H1 (cell line): Measurements from ENCODE around the gene SERPINA1. TPM values are rescaled to one million over a fixed set of nuclear protein-coding genes. Genes with fewer than 3 reads are reported as not detected.

Experiments used
- CTCF ChIA-PET: fragments of 300-600 bp; sonication (Branson Sonifier 250); formaldehyde crosslinking; loops from one replicate; lab custom pipeline; 2021; ENCODE audit not compliant: partially characterized antibody; lab: Charles Lee
- POLR2A ChIA-PET: fragments of 300-600 bp; sonication (Branson Sonifier 250); formaldehyde crosslinking; loops from one replicate; lab custom pipeline; 2021; ENCODE audit warnings: inconsistent platforms; ENCODE audit not compliant: partially characterized antibody; lab: Charles Lee
- DNase-seq, 2 experiments: peaks; one replicate each; pipeline versions ENCODE4 v3.0.0 to v3.0.0-alpha.2; 2010 to 2022; ENCODE audit warnings: low spot score in 2 of 2, low read depth in 1 of 2, mixed read lengths in 1 of 2
- FAIRE-seq: peaks from 2 replicates; lab custom pipeline; 2011; peaks lifted over from hg19 to GRCh38; lab: Jason Lieb, UNC
- H2AFZ ChIP-seq: 2 replicates; pipeline ENCODE4 v1.8.1; 2012; ENCODE audit warnings: low read length, inconsistent platforms
- H2AK5ac ChIP-seq: 2 replicates; pipeline ENCODE4 v1.6.1; 2013; ENCODE audit warnings: low read depth, low read length
- H2BK120ac ChIP-seq: replicated peaks from 2 replicates; pipeline ENCODE3; 2013; ENCODE audit warnings: low read depth, low read length, inconsistent platforms
- H2BK12ac ChIP-seq: 2 replicates; pipeline ENCODE4 v1.6.1; 2013; ENCODE audit warnings: low read depth, low read length
- H2BK15ac ChIP-seq: 2 replicates; pipeline ENCODE4 v1.6.1; 2013; ENCODE audit warnings: low read length
- H2BK20ac ChIP-seq: 2 replicates; pipeline ENCODE4 v1.6.1; 2013; ENCODE audit warnings: low read length
- H2BK5ac ChIP-seq: 2 replicates; pipeline ENCODE4 v1.6.1; 2013; ENCODE audit warnings: low read depth, low read length
- H3K14ac ChIP-seq: 2 replicates; pipeline ENCODE4 v1.6.1; 2013; ENCODE audit warnings: inconsistent platforms; ENCODE audit not compliant: insufficient read length
- H3K18ac ChIP-seq: 2 replicates; pipeline ENCODE4 v1.6.1; 2013; ENCODE audit warnings: low read length; ENCODE audit errors: extremely low read depth
- H3K23ac ChIP-seq: 2 replicates; pipeline ENCODE4 v1.6.1; 2013; ENCODE audit warnings: inconsistent platforms; ENCODE audit not compliant: insufficient read length
- H3K23me2 ChIP-seq: 2 replicates; pipeline ENCODE4 v1.6.1; 2013; ENCODE audit warnings: low read depth, low read length
- H3K27ac ChIP-seq: 2 replicates; pipeline ENCODE4 v1.6.1; 2011; ENCODE audit warnings: low read depth, low read length, inconsistent platforms
- H3K27me3 ChIP-seq, 4 experiments: replicated peaks in 1 of 4; 1 replicate in 1 of 4; 2 replicates in 3 of 4; pipeline versions ENCODE4 v1.6.1 to v1.8.1; 2011 to 2013; ENCODE audit warnings: low read length in 3 of 4, mild to moderate bottlenecking in 3 of 4, inconsistent platforms in 2 of 4, mixed read lengths in 2 of 4, moderate library complexity in 1 of 4; ENCODE audit not compliant: control insufficient read depth in 3 of 4, insufficient read depth in 3 of 4; ENCODE audit errors: extremely low read depth in 1 of 4
- H3K36me3 ChIP-seq, 4 experiments: 2 replicates each; pipeline versions ENCODE4 v1.6.1 to v1.8.1; 2011 to 2013; ENCODE audit warnings: mild to moderate bottlenecking in 4 of 4, low read length in 3 of 4, moderate library complexity in 2 of 4, control low read depth in 1 of 4, inconsistent platforms in 1 of 4; ENCODE audit not compliant: insufficient read depth in 4 of 4, control insufficient read depth in 2 of 4
- H3K4ac ChIP-seq: replicated peaks from 2 replicates; pipeline ENCODE3; 2013; ENCODE audit warnings: low read length, low read depth, mixed read lengths, inconsistent platforms; ENCODE audit not compliant: insufficient read length
- H3K4me1 ChIP-seq, 4 experiments: replicated peaks in 1 of 4; 1 replicate in 1 of 4; 2 replicates in 3 of 4; pipeline versions ENCODE4 v1.6.1 to v1.8.1; 2011 to 2013; ENCODE audit warnings: low read length in 3 of 4, inconsistent platforms in 2 of 4, mixed read lengths in 1 of 4; ENCODE audit not compliant: insufficient read depth in 4 of 4, control insufficient read depth in 3 of 4
- H3K4me2 ChIP-seq, 2 experiments: 2 replicates each; pipeline versions ENCODE4 v1.6.1 to v1.8.1; 2011 to 2013; ENCODE audit warnings: low read depth in 2 of 2, low read length in 2 of 2, control low read depth in 1 of 2, inconsistent platforms in 1 of 2, mild to moderate bottlenecking in 1 of 2; ENCODE audit not compliant: insufficient read depth in 1 of 2
- H3K4me3 ChIP-seq, 4 experiments: fragments of 200-600, 300-600 bp in 1 of 4; sonication (generic), shearing (Covaris generic), sonication (Bioruptor Twin) in 1 of 4; 2 replicates each; pipeline versions ENCODE4 v1.5.1 to v1.8.1; 2011 to 2016; ENCODE audit warnings: low read length in 4 of 4, low read depth in 3 of 4, control low read depth in 2 of 4, inconsistent platforms in 2 of 4, mild to moderate bottlenecking in 2 of 4, mixed read lengths in 1 of 4, moderate library complexity in 1 of 4; ENCODE audit not compliant: insufficient read depth in 2 of 4; ENCODE audit errors: extremely low read depth in 1 of 4
- H3K56ac ChIP-seq: replicated peaks from 2 replicates; pipeline ENCODE3; 2013; ENCODE audit warnings: low read depth, mild to moderate bottlenecking, mixed read lengths, low read length, inconsistent platforms; ENCODE audit not compliant: insufficient read length
- H3K79me1 ChIP-seq: 2 replicates; pipeline ENCODE4 v1.6.1; 2013; ENCODE audit warnings: low read depth, low read length, control low read depth
- H3K79me2 ChIP-seq, 2 experiments: 2 replicates each; pipeline versions ENCODE4 v1.6.1 to v1.8.1; 2012 to 2013; ENCODE audit warnings: low read length in 2 of 2, mild to moderate bottlenecking in 2 of 2, inconsistent platforms in 1 of 2; ENCODE audit not compliant: insufficient read depth in 2 of 2, control insufficient read depth in 1 of 2
- H3K9ac ChIP-seq, 4 experiments: replicated peaks in 1 of 4; 1 replicate in 1 of 4; 2 replicates in 3 of 4; pipeline versions ENCODE4 v1.6.1 to v1.8.1; 2011 to 2013; ENCODE audit warnings: low read depth in 3 of 4, low read length in 3 of 4, control low read depth in 2 of 4, mild to moderate bottlenecking in 2 of 4, moderate library complexity in 2 of 4, inconsistent platforms in 1 of 4; ENCODE audit errors: extremely low read depth in 1 of 4
- H3K9me3 ChIP-seq, 2 experiments: 2 replicates each; pipeline versions ENCODE4 v1.6.1 to v1.8.1; 2012 to 2013; ENCODE audit warnings: mild to moderate bottlenecking in 2 of 2, moderate library complexity in 2 of 2, control low read depth in 1 of 2, inconsistent platforms in 1 of 2, low read depth in 1 of 2, low read length in 1 of 2, mixed read lengths in 1 of 2; ENCODE audit not compliant: insufficient read depth in 2 of 2
- H4K20me1 ChIP-seq, 2 experiments: replicated peaks in 1 of 2; 2 replicates each; pipeline versions ENCODE3 to v1.8.1; 2011 to 2013; ENCODE audit warnings: inconsistent platforms in 2 of 2, low read length in 2 of 2, mild to moderate bottlenecking in 1 of 2; ENCODE audit not compliant: insufficient read depth in 2 of 2, control insufficient read depth in 1 of 2
- H4K5ac ChIP-seq: 2 replicates; pipeline ENCODE4 v1.6.1; 2013; ENCODE audit warnings: low read length, low read depth, mixed read lengths, inconsistent platforms; ENCODE audit not compliant: insufficient read length
- H4K8ac ChIP-seq: 2 replicates; pipeline ENCODE4 v1.8.0; 2013; ENCODE audit warnings: mild to moderate bottlenecking, moderate library complexity, low read length, inconsistent platforms; ENCODE audit not compliant: insufficient read depth; ENCODE audit errors: extremely low read depth
- H4K91ac ChIP-seq: replicated peaks from 2 replicates; pipeline ENCODE3; 2013; ENCODE audit warnings: low read length, mixed read lengths, inconsistent platforms; ENCODE audit not compliant: insufficient read length
- CTBP2 ChIP-seq: IDR thresholded peaks from 2 replicates; pipeline ENCODE4 v1.7.0; 2011; ENCODE audit warnings: borderline replicate concordance, mild to moderate bottlenecking, moderate library complexity, mixed read lengths, low read length; ENCODE audit not compliant: insufficient read depth, insufficient read length
- EP300 ChIP-seq, 2 experiments: IDR thresholded peaks; 1 replicate in 1 of 2; 2 replicates in 1 of 2; pipeline ENCODE4 v1.6.1; 2011 to 2012; ENCODE audit warnings: low read depth in 2 of 2, low read length in 2 of 2, mild to moderate bottlenecking in 2 of 2, borderline replicate concordance in 1 of 2, inconsistent platforms in 1 of 2, moderate library complexity in 1 of 2
- HDAC2 ChIP-seq, 2 experiments: fragments of 300-600 bp in 1 of 2; sonication (generic) in 1 of 2; IDR thresholded peaks; 2 replicates each; pipeline ENCODE4 v1.6.1; 2011 to 2012; ENCODE audit warnings: low read depth in 2 of 2, low read length in 2 of 2, mild to moderate bottlenecking in 2 of 2, moderate library complexity in 2 of 2, borderline replicate concordance in 1 of 2, inconsistent platforms in 1 of 2
- KDM1A ChIP-seq: fragments of 200-600, 300-600 bp; sonication (generic); IDR thresholded peaks from 2 replicates; pipeline ENCODE4 v1.7.1; 2016; ENCODE audit warnings: mild to moderate bottlenecking, low read length, borderline replicate concordance
- NANOG ChIP-seq: IDR thresholded peaks from 2 replicates; pipeline ENCODE4 v1.6.1; 2011; ENCODE audit warnings: low read length, low read depth, mild to moderate bottlenecking, inconsistent platforms; ENCODE audit not compliant: insufficient read depth, poor library complexity, severe bottlenecking
- RFX5 ChIP-seq: IDR thresholded peaks from 2 replicates; pipeline ENCODE4 v1.6.1; 2011; ENCODE audit warnings: low read depth, low read length, improper control_type of control experiment, borderline replicate concordance
- RXRA ChIP-seq: IDR thresholded peaks from 2 replicates; pipeline ENCODE4 v1.6.1; 2011; ENCODE audit warnings: low read depth, mild to moderate bottlenecking, low read length, moderate library complexity; ENCODE audit not compliant: insufficient read depth
- SRF ChIP-seq: IDR thresholded peaks from 2 replicates; pipeline ENCODE4 v1.6.1; 2011; ENCODE audit warnings: mild to moderate bottlenecking, low read depth, low read length, moderate library complexity
- TAF1 ChIP-seq: IDR thresholded peaks from 2 replicates; pipeline ENCODE4 v1.6.1; 2011; ENCODE audit warnings: mild to moderate bottlenecking, low read depth, low read length
- TBP ChIP-seq: IDR thresholded peaks from 2 replicates; pipeline ENCODE4 v1.6.1; 2011; ENCODE audit warnings: low read depth, low read length, improper control_type of control experiment
- TCF12 ChIP-seq: IDR thresholded peaks from 2 replicates; pipeline ENCODE4 v1.6.1; 2011; ENCODE audit warnings: low read depth, mild to moderate bottlenecking, low read length
- TEAD4 ChIP-seq: IDR thresholded peaks from 2 replicates; pipeline ENCODE4 v1.6.1; 2012; ENCODE audit warnings: low read depth, low read length, inconsistent platforms, mixed read lengths
- USF2 ChIP-seq: IDR thresholded peaks from 2 replicates; pipeline ENCODE4 v1.6.1; 2011; ENCODE audit warnings: low read length, improper control_type of control experiment
- WGBS, 2 experiments: shearing (Covaris generic) in 1 of 2; methylation state at CpG; one replicate each; pipeline versions ENCODE4 v1.1.6 to v1.1.7; 2013 to 2015; ENCODE audit warnings: low lambda C conversion rate in 2 of 2, mixed read lengths in 2 of 2, inconsistent platforms in 1 of 2, low coverage in 1 of 2, missing lambda C conversion rate in 1 of 2; ENCODE audit not compliant: insufficient replicate concordance in 2 of 2, insufficient coverage in 1 of 2, insufficient read length in 1 of 2; ENCODE audit errors: extremely low coverage in 1 of 2, missing lambda C conversion rate in 1 of 2; 5-methylcytosine and 5-hydroxymethylcytosine counted together
- polyA plus RNA-seq, 7 experiments: library from polyadenylated mRNA; depleted of rRNA in 3 of 7; stranded (reverse) in 5 of 7; unstranded in 2 of 7; fragments of >200 nt in 5 of 7; fragments of 200-250 nt in 2 of 7; gene quantifications; 1 replicate in 5 of 7; 2 replicates in 1 of 7; 4 replicates in 1 of 7; pipeline versions ENCODE4 v1.2.1 to v1.2.3, GENCODE V29; 2011 to 2013; ENCODE audit warnings: missing spikeins in 2 of 7, mixed read lengths in 2 of 7
- total RNA-seq: library from RNA; stranded (reverse); fragmentation: NEBNext Ultra II Directional; extraction: Animal tissue kit (Norgen Biotek cat#: 25700); gene quantifications from 2 replicates; pipeline ENCODE4 v1.2.1, GENCODE V29; 2021

The SERPINA1 gene
- total and polyA plus RNA-seq, 2 of the 8 experiments (the other 6 are each of a cell fraction or from before 2014, with no cell fraction given): 0.08 TPM; not detected in 1

GRCh38 chr14:94344389-94344788 is 44.0 kb downstream of the SERPINA1 start:
- Histone ChIP-seq H2BK120ac (no peak overlapping the region), H2AK5ac (no peak overlapping the region), H2BK15ac (no peak overlapping the region), H3K27ac (no peak overlapping the region), H3K79me2 (no peaks in the 10 kb centered on the region), H3K4ac (no peak overlapping the region), H3K4me3 (no peak overlapping the region), H3K4me1 (no peaks in the 10 kb centered on the region), H3K9me3 (no peaks in the 10 kb centered on the region), H3K36me3 (no peaks in the 10 kb centered on the region), H4K20me1 (no peaks in the 10 kb centered on the region), H2BK5ac (no peak overlapping the region), H3K27me3 (no peaks in the 10 kb centered on the region), H3K4me2 (no peak overlapping the region), H3K14ac (no peak overlapping the region), H3K9ac (no peak overlapping the region), H2AFZ (no peak overlapping the region), H2BK12ac (no peak overlapping the region), H3K23me2 (no peaks in the 10 kb centered on the region), H4K91ac (no peak overlapping the region), H3K23ac (no peak overlapping the region), H3K79me1 (no peaks in the 10 kb centered on the region), H2BK20ac (no peak overlapping the region), H3K56ac (no peak overlapping the region), H4K5ac (no peak overlapping the region), H4K8ac (no peak overlapping the region), H3K18ac (no peak overlapping the region)
- ChIA-PET CTCF (interaction anchor here (0.8 to 1.7 kb wide), 6 partner anchors 12 to 307 kb away, joined by 3 to 5 read pairs (median 4); no protein-coding TSS in a partner anchor), POLR2A (no interaction called here)
- no peak for FAIRE-seq
- whole genome bisulfite sequencing, 2 experiments: 89% methylated on average over 3 of the region's 3 CpGs; no CpG with 5 or more reads in 1 of the 2 experiments
- no peak for DNase-seq
- TF ChIP-seq TAF1 (no peak), TCF12 (no peak), SRF (no peak), NANOG (no peak), TBP (no peak), HDAC2 (IDR thresholded peaks at IDR 0.05; ENCODE audit: borderline replicate concordance in 1 of 2, low read depth in 2 of 2, low read length in 2 of 2) (no peak), KDM1A (no peak), RFX5 (no peak), USF2 (no peak), EP300 (IDR thresholded peaks at IDR 0.05; ENCODE audit: borderline replicate concordance in 1 of 2, low read depth in 2 of 2, low read length in 2 of 2) (no peak), CTBP2 (no peak), TEAD4 (no peak), RXRA (no peak)
